GM23248 (cell line): ENCODE results near the gene RAI14.

Experiments
- EZH2 ChIP-seq: fragments of 200-600 bp; sonication (generic); IDR thresholded peaks from 2 replicates; pipeline ENCODE4 v1.6.1; 2018; ENCODE audit warnings: antibody characterized with exemption, mild to moderate bottlenecking; ENCODE audit not compliant: insufficient read depth, poor library complexity, severe bottlenecking
- EZH2phosphoT487 ChIP-seq: fragments of 200-600 bp; sonication (generic); IDR thresholded peaks from 2 replicates; pipeline ENCODE4 v1.6.1; 2018; ENCODE audit warnings: antibody characterized with exemption, moderate library complexity, mild to moderate bottlenecking, low read depth; ENCODE audit not compliant: insufficient read depth

DNA sequence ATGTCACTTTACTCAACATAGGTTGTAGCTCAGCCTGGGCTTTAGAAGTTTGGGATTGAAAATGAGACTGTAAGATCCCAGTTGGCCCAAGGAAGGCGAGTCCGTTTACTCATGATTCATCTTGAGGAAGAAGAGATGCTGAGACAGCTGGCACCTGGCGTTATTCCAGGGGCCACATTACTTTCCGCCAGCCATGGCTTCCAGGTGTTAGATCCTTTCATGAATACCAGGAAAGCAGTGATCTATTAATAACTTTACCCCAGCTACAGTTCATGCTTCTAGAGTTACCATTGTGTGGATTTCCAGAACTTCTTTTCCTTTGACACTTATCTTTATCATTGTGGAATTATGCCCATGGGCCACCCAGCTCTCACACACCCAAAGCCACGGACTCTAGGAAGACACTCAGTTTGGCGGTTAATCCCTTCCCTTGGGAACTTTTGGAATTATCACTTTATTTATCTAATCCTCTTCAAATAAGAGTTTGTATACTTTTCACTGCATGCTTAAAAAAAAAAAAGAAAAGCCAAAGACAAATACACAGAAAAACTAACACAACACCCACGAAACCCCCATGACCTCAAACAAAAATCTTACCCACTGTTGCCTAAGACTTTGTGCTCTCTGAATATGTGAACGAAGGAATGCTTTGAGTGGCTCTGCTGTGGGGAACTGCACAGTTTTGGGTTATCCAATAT lies 26.9 kb downstream of the RAI14 start:
- no peak for TF ChIP-seq EZH2phosphoT487
- no peak for TF ChIP-seq EZH2
